Right lobe of liver (tissue), 6 donors: Measurements from ENCODE around the gene TGFBR3. TPM values are rescaled to one million over a fixed set of nuclear protein-coding genes. Genes with fewer than 3 reads are reported as not detected.

Experiments
- ATAC-seq, 4 donors: fragments of 200-7000 bp; cut with Tn5 transposase; one replicate each; pipeline ENCODE4 v1.9.1; 2020; ENCODE audit warnings: mild to moderate bottlenecking in 4 of 4, moderate library complexity in 4 of 4
- DNase-seq, 3 donors: peaks; one replicate each; pipeline ENCODE4 v3.0.0-alpha.2; 2020
- H3K27ac ChIP-seq, 3 donors: fragments of 200-600 bp; one replicate each; pipeline ENCODE4 v1.8.0; 2022
- H3K27me3 ChIP-seq, 2 donors: fragments of 200-600 bp; one replicate each; pipeline ENCODE4 v1.8.0; 2022
- H3K36me3 ChIP-seq, 4 donors: fragments of 200-600 bp; sonication (generic) in 1 of 4; one replicate each; pipeline versions ENCODE4 v1.5.1 to v1.8.0; 2017 to 2022; ENCODE audit warnings: control low read depth in 1 of 4
- H3K4me1 ChIP-seq, 4 donors: fragments of 200-600 bp; sonication (generic) in 1 of 4; one replicate each; pipeline versions ENCODE4 v1.5.1 to v1.8.0; 2017 to 2022; ENCODE audit warnings: control low read depth in 1 of 4
- H3K4me3 ChIP-seq, 3 donors: fragments of 200-600 bp; one replicate each; pipeline ENCODE4 v1.8.0; 2022
- H3K9me3 ChIP-seq, 4 donors: fragments of 200-600 bp; sonication (generic) in 1 of 4; one replicate each; pipeline versions ENCODE4 v1.5.1 to v1.8.0; 2017 to 2022; ENCODE audit warnings: control low read depth in 1 of 4
- POLR2A ChIP-seq: fragments of 450-650 bp; IDR thresholded peaks from one replicate; pipeline ENCODE4 v1.6.1; 2017; ENCODE audit warnings: antibody characterized with exemption, mild to moderate bottlenecking
- WGBS: methylation state at CpG from one replicate; pipeline ENCODE4 v1.1.6; 2018; ENCODE audit warnings: low coverage, low lambda C conversion rate; ENCODE audit not compliant: insufficient coverage; ENCODE audit errors: missing lambda C conversion rate; 5-methylcytosine and 5-hydroxymethylcytosine counted together
- intact Hi-C, 2 donors: fragments of 100-400 bp; cut with DNase I; formaldehyde crosslinking; loops; one replicate each; pipeline versions ENCODE4 v1.11.2 to v1.14.1; 2022
- total RNA-seq, 6 experiments: library from RNA; depleted of rRNA in 2 of 6; stranded (reverse); fragments of >200 nt in 2 of 6; fragmentation: NEBNext Ultra II Directional in 3 of 6; extraction: Animal tissue kit (Norgen Biotek cat#: 25700) in 3 of 6; gene quantifications; one replicate each; pipeline versions ENCODE4 v1.1.0 to v1.2.4, GENCODE V29; 2016 to 2023
- TF ChIP-seq, protein P1 (sequence below), 4 donors: fragments of 200-600 bp in 3 of 4; fragments of 450-650 bp in 1 of 4; IDR thresholded peaks; one replicate each; pipeline versions ENCODE4 v1.5.1 to v1.8.0; 2016 to 2022; ENCODE audit warnings: antibody characterized with exemption in 4 of 4, mild to moderate bottlenecking in 2 of 4
- donor health status: DM: no; HTN: yes; CAD: no.
- donor health status: DM: no; HTN: no; CAD: no.
- donor health status: DM: no; HTN: no; CAD: no.
- donor health status: DM: no; HTN: yes; CAD: no.
- donor health status: DM: no; HTN: yes; CAD: no.

The TGFBR3 gene
- total RNA-seq, 6 experiments from 2014 or later, result 9.0 to 32.3 (median 18.1) TPM

DNA sequence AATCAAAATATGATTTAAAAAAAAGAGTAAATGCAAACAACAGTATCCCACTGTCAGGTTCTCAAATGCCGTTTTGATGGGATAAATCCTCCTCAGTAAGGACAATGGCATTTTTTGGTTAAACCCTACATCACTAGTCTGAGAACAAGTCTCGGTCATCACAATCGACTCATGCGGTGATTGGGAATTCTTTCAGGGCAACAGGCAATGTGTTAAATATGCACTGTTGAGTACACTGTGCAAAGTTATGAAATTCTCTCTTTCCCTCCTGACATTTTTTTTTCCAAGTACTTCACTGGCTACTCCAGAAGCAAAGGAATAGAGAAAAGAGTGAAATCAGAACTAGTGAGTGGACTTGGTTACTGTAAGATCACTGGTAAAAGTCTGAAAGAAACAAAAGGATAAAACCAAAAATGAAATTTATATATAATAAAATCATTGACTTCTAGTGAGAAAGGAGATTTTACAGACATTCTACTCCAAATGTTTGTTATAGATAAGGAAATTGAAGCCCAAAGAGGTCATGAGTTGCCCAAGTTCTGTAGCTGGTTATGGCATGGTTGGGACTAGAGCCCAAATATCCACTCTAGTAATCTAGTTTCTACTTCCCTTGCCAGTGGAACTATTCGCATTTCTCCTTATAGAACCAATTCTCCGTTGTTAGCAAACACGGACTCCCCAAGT, 111.3 kb downstream of the TGFBR3 start:
- WGBS, result 34% methylated on average over 7 of the region's 7 CpGs
- intact Hi-C loops, result no loop called here
- ATAC-seq, result peak in 3 of 4 donors; percentile 28 to 46 (median 31)
- DNase-seq, result no peak
- no peaks in the 10 kb centered on the region for H3K27me3 ChIP-seq
- H3K9me3 ChIP-seq, result no peaks in the 10 kb centered on the region
- H3K4me3 ChIP-seq, result no peak overlapping the region
- H3K27ac ChIP-seq, result peak overlapping the region; percentile 41 to 82 (median 80)
- peaks cover 0 to 54% (median 18%) of the 10 kb centered on the region in 4 donors for H3K4me1 ChIP-seq
- H3K36me3 ChIP-seq, result no peaks in the 10 kb centered on the region
- TF ChIP-seq, protein P1, sequence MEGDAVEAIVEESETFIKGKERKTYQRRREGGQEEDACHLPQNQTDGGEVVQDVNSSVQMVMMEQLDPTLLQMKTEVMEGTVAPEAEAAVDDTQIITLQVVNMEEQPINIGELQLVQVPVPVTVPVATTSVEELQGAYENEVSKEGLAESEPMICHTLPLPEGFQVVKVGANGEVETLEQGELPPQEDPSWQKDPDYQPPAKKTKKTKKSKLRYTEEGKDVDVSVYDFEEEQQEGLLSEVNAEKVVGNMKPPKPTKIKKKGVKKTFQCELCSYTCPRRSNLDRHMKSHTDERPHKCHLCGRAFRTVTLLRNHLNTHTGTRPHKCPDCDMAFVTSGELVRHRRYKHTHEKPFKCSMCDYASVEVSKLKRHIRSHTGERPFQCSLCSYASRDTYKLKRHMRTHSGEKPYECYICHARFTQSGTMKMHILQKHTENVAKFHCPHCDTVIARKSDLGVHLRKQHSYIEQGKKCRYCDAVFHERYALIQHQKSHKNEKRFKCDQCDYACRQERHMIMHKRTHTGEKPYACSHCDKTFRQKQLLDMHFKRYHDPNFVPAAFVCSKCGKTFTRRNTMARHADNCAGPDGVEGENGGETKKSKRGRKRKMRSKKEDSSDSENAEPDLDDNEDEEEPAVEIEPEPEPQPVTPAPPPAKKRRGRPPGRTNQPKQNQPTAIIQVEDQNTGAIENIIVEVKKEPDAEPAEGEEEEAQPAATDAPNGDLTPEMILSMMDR (IDR thresholded peaks at IDR 0.05), result no peak
- no peak for TF ChIP-seq POLR2A

DNA sequence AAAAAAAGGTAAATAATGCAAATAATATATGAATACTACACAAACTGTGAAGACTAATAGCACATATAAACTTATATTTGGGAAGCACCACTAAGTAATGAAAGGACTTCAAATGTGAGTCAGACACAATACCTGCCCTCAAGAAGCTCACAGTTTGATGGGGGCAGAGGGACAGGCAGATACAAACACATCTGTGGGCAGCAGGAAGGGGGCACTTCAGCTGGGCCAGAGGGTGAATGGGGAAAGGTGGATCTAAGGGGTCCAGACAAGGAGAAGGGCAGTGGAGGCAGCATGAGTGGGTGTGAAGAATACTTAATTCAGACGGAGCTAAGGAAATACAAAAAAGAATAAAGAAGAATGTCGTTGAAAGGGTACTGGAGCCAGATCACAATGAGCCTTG, 114.2 kb downstream of the TGFBR3 start:
- Histone ChIP-seq H3K27ac (no peak overlapping the region), H3K27me3 (no peaks in the 10 kb centered on the region), H3K9me3 (no peaks in the 10 kb centered on the region), H3K4me3 (no peak overlapping the region), H3K4me1 (peaks cover 0 to 42% (median 18%) of the 10 kb centered on the region in 4 donors), H3K36me3 (no peaks in the 10 kb centered on the region)
- ATAC-seq (no peak), DNase-seq (no peak)
- intact Hi-C loops, result no loop called here
- TF ChIP-seq, protein P1 (IDR thresholded peaks at IDR 0.05), result no peak
- no peak for TF ChIP-seq POLR2A
- WGBS, result 100% methylated on average over 2 of the region's 2 CpGs

DNA sequence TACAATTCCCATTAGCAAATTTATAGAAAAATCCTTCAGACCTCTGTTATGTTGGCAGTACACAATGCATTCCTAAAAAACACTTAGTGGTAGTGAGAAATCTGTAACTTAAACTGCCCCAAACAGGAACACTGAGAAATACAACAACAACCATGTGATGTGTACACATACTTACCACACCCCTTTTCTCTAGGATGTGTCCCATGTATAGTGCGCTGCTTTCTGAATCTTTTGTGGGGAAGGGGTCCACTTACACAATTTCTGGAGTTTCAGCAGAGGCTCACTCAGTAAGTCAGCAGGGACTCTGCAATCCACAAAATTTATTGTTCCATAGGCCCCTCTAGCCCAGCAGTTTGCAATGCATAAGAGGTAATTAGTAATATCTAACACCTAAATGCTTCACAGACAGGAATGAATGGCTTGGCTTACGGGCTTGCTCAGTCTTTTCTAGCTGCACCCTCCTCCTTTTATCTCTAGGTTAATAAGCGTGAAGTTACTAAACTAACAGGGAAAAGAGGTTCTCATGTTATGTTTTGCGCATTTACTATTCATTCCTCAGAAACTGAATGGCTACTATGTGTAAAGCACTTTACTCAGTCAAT, 115.2 kb downstream of the TGFBR3 start:
- ATAC-seq, result peak in 2 of 4 donors; percentile 6 to 17
- WGBS, result 91% methylated on average over 4 of the region's 4 CpGs

DNA sequence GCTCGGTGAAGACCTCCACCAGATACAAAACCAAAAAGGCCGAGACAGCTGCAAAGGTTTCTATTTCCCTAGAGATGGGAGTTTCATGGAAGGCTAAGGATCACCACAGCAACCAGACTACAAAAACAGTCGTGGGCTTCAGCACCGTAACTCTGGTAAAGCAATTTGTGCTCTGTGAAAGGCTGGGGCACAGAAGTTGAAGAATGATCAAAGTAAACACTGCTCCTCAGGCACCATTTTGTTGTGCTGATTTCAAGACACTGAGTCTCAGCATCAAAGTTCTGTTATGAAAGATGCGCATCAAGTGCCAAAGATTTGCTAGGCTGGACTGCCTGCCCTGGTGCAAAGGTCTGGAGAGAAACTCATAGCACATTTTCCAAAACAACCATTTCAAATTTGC, 116.2 kb downstream of the TGFBR3 start:
- peak in 1 of 3 donors; percentile 73 for DNase-seq
- H3K36me3 ChIP-seq, result no peaks in the 10 kb centered on the region
- WGBS, result 51% methylated on average over 4 of the region's 5 CpGs
- peak; percentile 40 to 73 (median 71) for ATAC-seq
- H3K9me3 ChIP-seq, result no peaks in the 10 kb centered on the region
- intact Hi-C loops, result no loop called here
- no peak for TF ChIP-seq POLR2A
- TF ChIP-seq, protein P1 (IDR thresholded peaks at IDR 0.05), result no peak
- peaks cover 0 to 36% (median 13%) of the 10 kb centered on the region in 4 donors for H3K4me1 ChIP-seq
- peak overlapping the region; percentile 10 to 83 (median 72) for H3K27ac ChIP-seq
- no peak overlapping the region for H3K4me3 ChIP-seq
- H3K27me3 ChIP-seq, result no peaks in the 10 kb centered on the region

More for the DNA sequence above, 115.2 kb downstream of the TGFBR3 start:
- no peak overlapping the region for H3K4me3 ChIP-seq
- TF ChIP-seq, protein P1 (IDR thresholded peaks at IDR 0.05), result no peak
- no peaks in the 10 kb centered on the region for H3K9me3 ChIP-seq
- H3K36me3 ChIP-seq, result no peaks in the 10 kb centered on the region
- H3K4me1 ChIP-seq, result peaks cover 0 to 36% (median 14%) of the 10 kb centered on the region in 4 donors
- no peak for DNase-seq
- H3K27ac ChIP-seq, result peak overlapping the region in 2 of 3 donors; percentile 72 to 83
- no peaks in the 10 kb centered on the region for H3K27me3 ChIP-seq
- intact Hi-C loops, result no loop called here
